Stimulated activated CD4-positive, alpha-beta T cell treated with anti-CD3 and anti-CD28 coated beads, TNF-alpha, amount 100 ng/mL, for 24 hours (primary cell): ENCODE data around the gene GOSR1.
"Not testable (repeated sequence)": the region's sequence is repeated elsewhere in the genome, so short reads cannot be mapped to it uniquely, and the experiment has no call there.

Experiments used
- DNase-seq, 3 experiments: peaks; one replicate each; pipeline ENCODE4 v3.0.0-alpha.2; 2020; ENCODE audit warnings: low read depth in 3 of 3

The GOSR1 gene

DNA sequence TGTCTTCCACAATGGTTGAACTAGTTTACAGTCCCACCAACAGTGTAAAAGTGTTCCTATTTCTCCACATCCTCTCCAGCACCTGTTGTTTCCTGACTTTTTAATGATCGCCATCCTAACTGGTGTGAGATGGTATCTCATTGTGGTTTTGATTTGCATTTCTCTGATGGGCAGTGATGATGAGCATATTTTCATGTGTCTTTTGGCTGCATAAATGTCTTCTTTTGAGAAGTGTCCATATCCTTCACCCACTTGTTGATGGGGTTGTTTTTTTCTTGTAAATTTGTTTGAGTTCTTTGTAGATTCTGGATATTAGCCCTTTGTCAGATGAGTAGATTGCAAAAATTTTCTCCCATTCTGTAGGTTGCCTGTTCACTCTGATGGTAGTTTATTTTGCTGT is 84.6 kb downstream of the GOSR1 start:
- DNase-seq: not testable (repeated sequence)

DNA sequence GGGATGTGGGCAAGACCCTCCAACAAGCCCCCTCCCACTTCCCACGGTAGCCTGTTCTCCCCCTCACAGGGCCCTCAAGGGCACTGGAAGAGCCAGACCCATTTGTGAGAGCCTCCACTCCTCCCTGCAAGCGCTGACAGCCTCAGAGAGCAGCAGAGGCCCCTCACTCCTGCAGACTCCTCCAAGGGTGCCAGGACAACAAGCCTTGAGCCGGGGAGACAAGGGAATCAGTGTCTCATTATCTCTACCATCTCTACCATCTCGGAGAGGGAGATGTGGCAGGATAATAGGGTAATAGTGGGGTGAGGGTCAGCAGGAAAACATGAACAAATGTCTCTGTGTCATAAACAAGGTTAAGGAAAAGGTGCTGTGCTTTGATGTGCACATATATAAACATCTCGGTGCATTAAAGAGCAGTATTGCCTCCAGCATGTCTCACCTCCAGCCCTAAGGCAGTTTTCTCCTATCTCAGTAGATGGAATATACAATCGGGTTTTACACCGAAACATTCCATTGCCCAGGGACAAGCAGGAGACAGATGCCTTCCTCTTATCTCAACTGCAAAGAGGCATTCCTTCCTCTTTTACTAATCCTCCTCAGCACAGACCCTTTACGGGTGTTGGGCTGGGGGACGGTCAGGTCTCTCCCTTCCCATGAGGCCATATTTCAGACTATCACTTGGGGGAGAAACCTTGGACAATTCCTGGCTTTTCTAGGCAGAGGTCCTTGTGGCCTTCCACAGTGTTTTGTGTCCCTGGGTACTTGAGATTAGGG is 86.1 kb downstream of the GOSR1 start:
- DNase-seq: not testable (repeated sequence)

DNA sequence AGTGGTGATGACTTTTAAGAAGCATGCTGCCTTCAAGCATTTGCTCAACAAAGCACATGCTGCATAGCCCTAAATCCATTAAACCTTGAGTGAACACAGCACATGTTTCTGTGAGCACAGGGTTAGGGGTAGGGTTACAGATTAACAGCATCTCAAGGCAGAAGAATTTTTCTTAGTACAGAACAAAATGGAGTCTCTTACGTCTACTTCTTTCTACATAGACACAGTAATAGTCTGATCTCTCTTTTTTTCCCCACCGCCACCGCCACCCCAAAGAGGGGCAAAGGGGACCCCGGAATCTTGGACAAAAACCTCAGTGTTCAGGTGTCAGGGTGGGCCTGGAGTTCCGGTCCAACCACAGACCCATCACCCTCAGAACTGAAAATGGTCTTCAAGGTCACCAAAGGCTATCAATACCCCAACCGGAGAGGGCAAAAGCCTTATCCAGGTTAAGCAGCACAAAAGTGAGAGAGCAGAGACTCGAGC is 86.7 kb downstream of the GOSR1 start:
- DNase-seq: not testable (repeated sequence)

- not testable (repeated sequence) for DNase-seq
Measured at GRCh38 chr17:30564422-30565072, 87.3 kb downstream of the GOSR1 start.

- DNase-seq: no peak
Measured at GRCh38 chr17:30565073-30565935, 88.1 kb downstream of the GOSR1 start.

DNA sequence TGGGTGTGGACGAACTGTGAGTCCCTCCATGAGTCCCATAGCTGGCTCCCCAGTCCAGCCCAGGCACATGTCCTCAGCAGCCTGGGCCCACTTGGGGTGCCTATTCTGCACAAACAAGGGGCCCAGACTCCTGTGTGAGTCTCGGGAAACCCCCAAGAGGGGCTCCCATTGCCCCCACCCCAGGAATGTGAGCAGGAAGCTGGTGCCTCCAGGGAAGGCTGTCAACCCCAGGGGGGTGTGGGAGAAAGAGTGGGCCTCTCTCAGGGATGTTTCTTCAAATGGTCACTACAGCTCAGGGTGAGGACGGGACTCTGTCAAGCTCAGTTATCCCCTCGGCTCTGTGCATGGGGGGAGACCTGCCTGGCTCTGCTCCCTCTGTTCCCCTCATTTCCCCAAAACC is 88.9 kb downstream of the GOSR1 start:
- not testable (repeated sequence) for DNase-seq

DNA sequence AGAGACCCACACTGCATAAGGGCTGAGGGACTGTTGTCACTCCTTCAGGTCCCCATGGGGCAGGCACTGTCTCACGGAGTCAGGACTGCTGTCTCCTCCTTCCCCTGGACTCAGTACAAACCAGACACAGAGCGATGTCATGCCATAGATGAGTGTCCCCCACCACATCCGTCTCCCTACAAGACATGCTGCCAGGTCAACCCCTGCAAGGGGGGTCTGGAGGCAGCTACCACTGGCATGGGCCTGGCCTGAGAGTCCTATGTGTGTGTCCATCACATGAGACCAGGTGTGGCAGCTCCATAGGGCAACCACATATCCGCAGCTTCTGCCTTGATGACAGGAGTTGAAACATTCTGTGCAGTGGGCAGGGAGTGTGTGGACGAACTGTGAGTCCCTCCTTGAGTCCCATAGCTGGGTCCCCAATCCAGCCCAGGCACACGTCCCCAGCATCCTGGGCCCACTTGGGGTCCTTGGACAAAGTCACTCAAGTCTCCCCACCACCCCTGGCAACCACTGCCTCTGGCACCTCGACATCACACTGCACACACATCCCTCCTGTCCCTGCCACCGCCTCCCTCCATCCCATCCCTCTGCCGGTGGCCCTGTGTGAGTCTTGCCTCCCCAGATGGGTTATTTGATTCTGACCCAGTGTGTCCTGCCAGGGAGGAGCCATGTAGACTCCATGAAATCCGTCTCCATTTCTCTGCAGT is 89.5 kb downstream of the GOSR1 start:
- DNase-seq: not testable (repeated sequence)

DNA sequence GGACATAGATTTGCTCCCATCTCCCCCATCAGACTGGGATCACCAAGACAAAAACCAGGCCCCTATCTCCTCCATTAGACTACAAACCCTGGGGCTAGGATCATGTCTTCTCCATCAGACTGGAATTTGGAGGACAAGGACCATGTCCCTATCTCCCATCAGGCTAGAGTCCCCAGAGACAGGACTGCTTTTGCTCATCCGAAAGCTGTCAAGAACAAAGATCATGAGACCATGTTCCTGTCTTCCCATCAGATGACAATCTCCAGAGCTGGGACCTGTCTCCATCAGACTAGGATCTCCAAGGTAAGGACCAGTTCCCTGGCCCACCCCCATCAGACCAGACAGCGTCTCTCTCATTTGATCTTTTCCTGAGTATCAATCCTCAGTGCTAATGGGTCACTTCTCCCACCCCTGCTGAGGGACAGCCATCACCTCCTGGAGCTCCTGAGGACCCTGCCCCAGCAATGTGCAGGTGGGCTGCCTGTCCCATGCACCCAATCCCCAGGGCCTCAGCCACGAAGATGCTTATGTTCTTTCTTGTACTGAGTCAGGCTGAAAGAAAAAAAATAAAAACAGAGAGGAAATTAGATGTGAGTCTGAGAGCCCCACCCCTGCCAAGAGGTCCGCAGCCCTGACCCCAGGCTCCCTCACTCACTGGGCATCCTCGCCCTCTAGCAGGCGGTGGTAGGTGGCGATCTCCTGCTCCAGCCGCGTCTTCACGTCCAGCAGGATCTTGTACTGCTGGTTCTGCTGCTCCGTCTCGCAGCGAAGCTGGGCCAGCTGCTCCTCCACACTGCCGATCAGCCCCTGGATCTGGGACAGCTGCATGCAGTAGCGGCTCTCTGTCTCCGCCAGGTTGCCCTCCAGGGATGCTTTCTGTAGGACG is 90.3 kb downstream of the GOSR1 start:
- no peak for DNase-seq

DNA sequence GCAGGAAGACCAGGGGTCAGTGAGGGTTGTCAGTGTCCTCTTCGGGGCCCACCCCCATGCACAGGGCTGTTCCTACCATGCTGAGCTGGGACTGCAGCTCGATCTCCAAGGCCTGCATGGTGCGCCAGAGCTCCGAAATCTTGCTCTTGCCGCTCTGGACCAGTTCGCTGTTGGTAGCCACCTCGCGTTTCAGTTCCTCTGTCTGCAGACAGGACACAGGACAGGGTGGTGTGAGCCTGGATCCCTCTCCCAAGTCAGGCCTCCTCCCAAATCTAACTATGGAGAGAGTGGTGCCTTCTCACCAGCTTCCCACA is 90.9 kb downstream of the GOSR1 start:
- no peak for DNase-seq

- DNase-seq: not testable (repeated sequence)
Measured at GRCh38 chr17:30569531-30570175, 92.4 kb downstream of the GOSR1 start.

- no peak for DNase-seq
Measured at GRCh38 chr17:30570191-30570590, 93.0 kb downstream of the GOSR1 start.

- no peak for DNase-seq
Measured at GRCh38 chr17:30570596-30571265, 93.5 kb downstream of the GOSR1 start.

DNA sequence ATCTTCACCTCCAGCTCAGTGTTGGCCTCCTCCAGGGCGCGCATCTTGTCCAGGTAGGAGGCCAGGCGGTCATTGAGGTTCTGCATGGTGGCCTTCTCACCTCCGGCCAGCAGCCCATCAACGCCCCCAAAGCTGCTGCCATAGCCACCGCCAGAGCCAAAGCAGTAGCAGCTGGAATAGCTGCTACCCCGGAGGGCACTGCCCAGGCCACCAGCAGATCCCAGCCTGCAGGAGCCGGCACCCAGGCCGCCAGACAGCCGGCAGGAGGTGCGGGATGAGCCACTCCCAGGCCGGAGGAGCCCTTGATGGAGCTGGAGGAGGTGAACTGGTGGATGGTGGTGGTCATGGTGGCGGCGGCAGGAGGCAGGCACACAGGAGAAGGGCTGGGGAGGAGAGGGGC is 94.2 kb downstream of the GOSR1 start:
- DNase-seq: not testable (repeated sequence)

DNA sequence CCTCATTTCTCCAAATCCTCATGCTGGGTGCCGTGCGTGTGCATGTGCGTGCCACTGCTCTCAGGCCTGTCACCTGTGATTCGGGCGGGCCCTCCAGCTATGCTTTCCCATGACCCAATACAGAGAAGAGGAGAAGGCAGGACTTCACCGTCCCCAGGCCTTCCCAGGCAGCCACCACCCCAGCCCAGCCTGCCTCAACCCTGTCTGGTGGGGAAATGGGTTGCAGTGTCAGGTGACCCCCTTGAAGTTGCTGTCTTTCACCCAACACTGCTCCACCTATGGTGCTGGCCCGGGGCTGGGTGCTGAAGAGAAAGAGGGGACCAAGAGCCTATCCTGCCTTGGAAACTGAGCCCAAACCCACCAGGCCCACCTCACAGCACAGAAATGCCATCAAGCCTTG is 94.7 kb downstream of the GOSR1 start:
- DNase-seq: no peak

- DNase-seq: not testable (repeated sequence)
Measured at GRCh38 chr17:30572651-30573554, 95.7 kb downstream of the GOSR1 start.

DNA sequence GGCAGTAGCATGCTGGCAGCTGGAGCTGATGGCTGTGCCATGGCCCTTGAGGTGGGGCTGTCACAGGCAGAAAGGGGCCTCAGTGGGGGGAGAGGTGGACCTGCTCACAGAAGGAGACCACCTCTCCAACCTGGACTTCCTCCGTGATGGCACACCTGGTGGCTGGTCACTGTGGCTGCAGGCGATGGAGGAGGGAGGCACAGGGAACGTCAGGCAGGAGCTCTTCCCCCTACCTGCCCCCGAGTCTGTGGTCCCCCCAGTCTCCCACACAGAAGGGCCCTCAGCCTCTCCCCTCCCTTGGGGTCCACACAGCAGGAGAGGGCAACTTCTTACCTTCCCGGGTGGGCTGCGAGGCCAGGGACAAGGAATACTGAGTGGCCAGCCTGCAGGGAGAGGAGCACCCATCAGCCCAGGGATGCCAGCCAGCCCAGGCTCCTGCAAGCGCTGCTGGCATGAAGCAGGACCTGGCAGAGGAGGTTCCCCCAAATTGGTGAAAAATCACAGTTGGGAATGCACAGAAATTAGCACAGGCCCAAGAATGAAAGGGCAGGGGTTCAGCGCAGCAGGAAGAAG is 96.5 kb downstream of the GOSR1 start:
- DNase-seq: no peak

- not testable (repeated sequence) for DNase-seq
Measured at GRCh38 chr17:30574309-30574708, 97.1 kb downstream of the GOSR1 start.

DNA sequence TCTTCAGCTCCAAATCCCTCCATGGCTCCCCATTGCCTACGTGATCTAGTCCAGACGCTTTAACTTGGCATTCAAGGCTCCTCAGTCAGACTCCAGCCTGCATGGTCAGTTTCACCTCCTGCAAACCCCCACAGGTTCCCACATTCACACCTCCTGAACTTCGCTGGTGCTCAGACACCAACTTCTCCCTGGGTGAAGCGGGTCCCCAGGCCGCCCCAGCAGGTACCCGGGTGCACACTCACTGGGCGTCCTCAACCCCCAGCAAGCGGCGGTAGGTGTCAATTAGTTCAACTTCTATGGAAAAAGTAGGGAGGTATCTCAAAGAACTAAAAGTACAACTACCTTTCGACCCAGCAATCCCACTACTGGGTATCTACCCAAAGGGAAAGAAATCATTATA is 97.6 kb downstream of the GOSR1 start:
- not testable (repeated sequence) for DNase-seq
